Measurements from ENCODE around the gene CHST2. TPM values are rescaled to one million over a fixed set of nuclear protein-coding genes. Genes with fewer than 3 reads are reported as not detected.

The CHST2 gene
- total and polyA plus RNA-seq, 4 donors = 0.11 to 48.7 (median 0.93) TPM

DNA sequence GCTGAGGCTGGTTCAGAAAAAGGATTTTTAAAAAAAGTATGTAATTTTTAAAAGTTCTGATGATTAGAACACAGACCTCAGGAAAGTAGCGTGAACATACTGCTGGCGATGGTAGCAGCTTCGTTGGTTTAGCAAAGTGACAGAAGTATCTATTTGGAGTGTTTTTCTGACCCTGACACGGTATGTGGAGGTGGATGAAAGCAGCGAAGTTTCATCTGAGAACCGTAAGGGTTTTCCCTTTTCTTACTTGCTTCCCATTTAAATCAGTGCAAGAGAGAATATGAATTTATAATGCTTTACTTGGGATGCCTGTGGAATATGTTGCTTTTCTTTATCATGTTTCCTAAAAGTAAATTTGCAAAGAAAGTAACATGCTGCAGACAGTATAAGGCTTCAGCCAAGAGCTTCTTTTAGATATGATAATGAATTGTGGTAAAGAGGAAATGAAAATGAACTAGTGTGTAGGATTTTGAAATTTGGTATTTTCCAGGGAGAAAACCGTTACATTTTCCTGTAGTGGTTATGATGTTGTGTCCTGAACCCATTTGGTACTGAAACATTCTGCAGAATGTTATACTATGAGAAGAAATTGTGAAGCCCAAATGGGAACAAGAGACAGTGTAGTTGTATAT lies 3.9 kb downstream of the CHST2 start:
- Histone ChIP-seq H3K4me3 (ENCODE audit: low read depth in 1 of 3, low read length in 3 of 3) (no peak overlapping the region), H3K9ac (ENCODE audit: low read depth in 1 of 2, low read length in 2 of 2) (no peak overlapping the region), H3K27me3 (ENCODE audit: control insufficient read depth in 4 of 4, insufficient read depth in 4 of 4, low read length in 3 of 4) (no peaks in the 10 kb centered on the region), H3K36me3 (ENCODE audit: control insufficient read depth in 4 of 4, insufficient read depth in 3 of 4, low read depth in 1 of 4, low read length in 3 of 4) (no peaks in the 10 kb centered on the region), H3K27ac (ENCODE audit: low read depth in 1 of 2, low read length in 2 of 2) (no peak overlapping the region), H3K4me1 (ENCODE audit: control insufficient read depth in 4 of 4, insufficient read depth in 4 of 4, low read length in 3 of 4) (peaks cover 5 to 44% (median 32%) of the 10 kb centered on the region in 4 donors), H3K9me3 (ENCODE audit: control insufficient read depth in 4 of 4, low read length in 3 of 4) (no peaks in the 10 kb centered on the region)
- TF ChIP-seq RAD21 (IDR thresholded peaks at IDR 0.05) = no peak
- no peak for TF ChIP-seq MAX (IDR thresholded peaks at IDR 0.05)
- TF ChIP-seq HNF4G (IDR thresholded peaks at IDR 0.05) = no peak
- TF ChIP-seq NR2F2 (IDR thresholded peaks at IDR 0.05) = no peak
- TF ChIP-seq FOXA2 (IDR thresholded peaks at IDR 0.05) = no peak
- TF ChIP-seq, protein P1, sequence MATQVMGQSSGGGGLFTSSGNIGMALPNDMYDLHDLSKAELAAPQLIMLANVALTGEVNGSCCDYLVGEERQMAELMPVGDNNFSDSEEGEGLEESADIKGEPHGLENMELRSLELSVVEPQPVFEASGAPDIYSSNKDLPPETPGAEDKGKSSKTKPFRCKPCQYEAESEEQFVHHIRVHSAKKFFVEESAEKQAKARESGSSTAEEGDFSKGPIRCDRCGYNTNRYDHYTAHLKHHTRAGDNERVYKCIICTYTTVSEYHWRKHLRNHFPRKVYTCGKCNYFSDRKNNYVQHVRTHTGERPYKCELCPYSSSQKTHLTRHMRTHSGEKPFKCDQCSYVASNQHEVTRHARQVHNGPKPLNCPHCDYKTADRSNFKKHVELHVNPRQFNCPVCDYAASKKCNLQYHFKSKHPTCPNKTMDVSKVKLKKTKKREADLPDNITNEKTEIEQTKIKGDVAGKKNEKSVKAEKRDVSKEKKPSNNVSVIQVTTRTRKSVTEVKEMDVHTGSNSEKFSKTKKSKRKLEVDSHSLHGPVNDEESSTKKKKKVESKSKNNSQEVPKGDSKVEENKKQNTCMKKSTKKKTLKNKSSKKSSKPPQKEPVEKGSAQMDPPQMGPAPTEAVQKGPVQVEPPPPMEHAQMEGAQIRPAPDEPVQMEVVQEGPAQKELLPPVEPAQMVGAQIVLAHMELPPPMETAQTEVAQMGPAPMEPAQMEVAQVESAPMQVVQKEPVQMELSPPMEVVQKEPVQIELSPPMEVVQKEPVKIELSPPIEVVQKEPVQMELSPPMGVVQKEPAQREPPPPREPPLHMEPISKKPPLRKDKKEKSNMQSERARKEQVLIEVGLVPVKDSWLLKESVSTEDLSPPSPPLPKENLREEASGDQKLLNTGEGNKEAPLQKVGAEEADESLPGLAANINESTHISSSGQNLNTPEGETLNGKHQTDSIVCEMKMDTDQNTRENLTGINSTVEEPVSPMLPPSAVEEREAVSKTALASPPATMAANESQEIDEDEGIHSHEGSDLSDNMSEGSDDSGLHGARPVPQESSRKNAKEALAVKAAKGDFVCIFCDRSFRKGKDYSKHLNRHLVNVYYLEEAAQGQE (IDR thresholded peaks at IDR 0.05) = no peak
- no peak for TF ChIP-seq SP1 (IDR thresholded peaks at IDR 0.05)
- no peak for TF ChIP-seq ZBTB33 (IDR thresholded peaks at IDR 0.05)
- TF ChIP-seq ATF3 (IDR thresholded peaks at IDR 0.05) = no peak
- no peak for TF ChIP-seq GABPA (IDR thresholded peaks at IDR 0.05 in 1 of 2, conservative IDR thresholded peaks at IDR 0.05 in 1 of 2)
- whole genome bisulfite sequencing = 79% methylated on average over 7 of the region's 7 CpGs
- DNase-seq (ENCODE audit: low spot score) = no peak

GRCh38 chr3:143124601-143125520 lies 5.3 kb downstream of the CHST2 start:
- peaks cover 4 to 32% (median 26%) of the 10 kb centered on the region in 4 donors for H3K4me1 ChIP-seq (ENCODE audit: control insufficient read depth in 4 of 4, insufficient read depth in 4 of 4, low read length in 3 of 4)
- peak overlapping the region; percentile 46 to 54 (median 53) for H3K4me3 ChIP-seq (ENCODE audit: low read depth in 1 of 3, low read length in 3 of 3)
- WGBS = 25% methylated on average over 9 of the region's 9 CpGs
- TF ChIP-seq, protein P1 (IDR thresholded peaks at IDR 0.05) = no peak
- no peak for TF ChIP-seq MAX (IDR thresholded peaks at IDR 0.05)
- TF ChIP-seq CTCF (IDR thresholded peaks at IDR 0.05; ENCODE audit: low read depth, low read length, missing input control) = no peak
- TF ChIP-seq SP1 (IDR thresholded peaks at IDR 0.05) = no peak
- peak; percentile 11 to 34 for TF ChIP-seq HNF4A (conservative IDR thresholded peaks at IDR 0.05)
- no peak for TF ChIP-seq HNF4G (IDR thresholded peaks at IDR 0.05)
- TF ChIP-seq ATF3 (IDR thresholded peaks at IDR 0.05) = no peak
- no peak for TF ChIP-seq JUND (IDR thresholded peaks at IDR 0.05)
- TF ChIP-seq RAD21 (IDR thresholded peaks at IDR 0.05) = no peak
- no peak for TF ChIP-seq NR2F2 (IDR thresholded peaks at IDR 0.05)
- no peak for TF ChIP-seq FOXA1 (IDR thresholded peaks at IDR 0.05)
- TF ChIP-seq GABPA (IDR thresholded peaks at IDR 0.05 in 1 of 2, conservative IDR thresholded peaks at IDR 0.05 in 1 of 2) = no peak
- no peak for TF ChIP-seq TAF1 (conservative IDR thresholded peaks at IDR 0.05)
- TF ChIP-seq YY1 (IDR thresholded peaks at IDR 0.05) = peak; percentile 40

More at GRCh38 chr3:143124601-143125520, 5.3 kb downstream of the CHST2 start:
- Histone ChIP-seq H3K9ac (ENCODE audit: low read depth in 1 of 2, low read length in 2 of 2) (peak overlapping the region; percentile 48 to 63), H3K27ac (ENCODE audit: low read depth in 1 of 2, low read length in 2 of 2) (peak overlapping the region; percentile 79 to 84), H3K27me3 (ENCODE audit: control insufficient read depth in 4 of 4, insufficient read depth in 4 of 4, low read length in 3 of 4) (no peaks in the 10 kb centered on the region), H3K9me3 (ENCODE audit: control insufficient read depth in 4 of 4, low read length in 3 of 4) (no peaks in the 10 kb centered on the region), H3K36me3 (ENCODE audit: control insufficient read depth in 4 of 4, insufficient read depth in 3 of 4, low read depth in 1 of 4, low read length in 3 of 4) (no peaks in the 10 kb centered on the region)
- DNase-seq (ENCODE audit: low spot score) = no peak

Data from liver (tissue), 9 donors.